M059J (cell line): ENCODE measurements around the gene APBB1IP. TPM values are rescaled to one million over a fixed set of nuclear protein-coding genes. Genes with fewer than 3 reads are reported as not detected.
A peak's percentile ranks its signal among the peaks of the same experiment; 100 is the strongest.

Source experiments
- DNase-seq: peaks from one replicate; pipeline ENCODE4 v3.0.0-alpha.2; 2012; ENCODE audit warnings: low read depth
- total RNA-seq: library from RNA; depleted of rRNA; stranded (reverse); fragments of >200 nt; shearing (Covaris generic); gene quantifications from 2 replicates; pipeline ENCODE4 v1.2.3, GENCODE V29; 2014

Gene APBB1IP
- total RNA-seq, 1 experiment from 2014 or later: 0.37 TPM

DNA sequence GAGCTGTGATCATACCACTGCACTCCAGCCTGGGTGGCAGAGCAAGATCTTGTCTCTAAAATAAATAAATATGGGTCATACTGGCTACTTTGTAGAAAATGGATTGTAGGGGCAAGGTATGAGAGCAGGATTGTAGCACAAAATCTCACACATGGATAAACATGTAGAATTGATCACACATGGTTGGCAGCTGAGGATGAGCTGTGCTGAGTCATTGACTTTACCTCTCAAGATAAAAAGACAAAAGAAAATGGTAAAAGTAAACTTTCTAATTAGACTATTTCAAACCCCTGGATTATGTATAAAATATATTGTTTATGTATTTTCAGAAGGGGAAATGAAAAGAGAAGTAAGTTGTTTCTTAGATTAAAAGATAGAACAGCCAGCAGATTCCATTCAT is 69.3 kb downstream of the APBB1IP start:
- DNase-seq: no peak

DNA sequence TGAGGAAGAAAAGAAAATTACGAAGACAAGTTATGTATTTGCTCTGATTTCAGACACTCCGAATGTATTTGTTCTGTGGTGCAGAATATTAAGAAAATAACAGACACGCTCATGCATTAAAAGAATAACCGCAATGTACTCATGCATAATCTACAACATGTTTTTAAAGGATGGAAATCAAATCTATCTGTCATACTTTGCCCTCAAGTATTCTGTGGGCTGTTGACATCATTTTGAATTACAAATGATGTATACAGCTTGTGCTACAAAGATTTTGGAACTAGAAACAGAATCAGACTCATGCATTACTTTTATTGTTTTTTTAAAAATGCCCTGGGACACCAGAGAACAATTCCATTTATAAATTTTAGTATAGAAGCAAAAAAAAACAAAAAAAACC is 69.9 kb downstream of the APBB1IP start:
- DNase-seq: no peak

DNA sequence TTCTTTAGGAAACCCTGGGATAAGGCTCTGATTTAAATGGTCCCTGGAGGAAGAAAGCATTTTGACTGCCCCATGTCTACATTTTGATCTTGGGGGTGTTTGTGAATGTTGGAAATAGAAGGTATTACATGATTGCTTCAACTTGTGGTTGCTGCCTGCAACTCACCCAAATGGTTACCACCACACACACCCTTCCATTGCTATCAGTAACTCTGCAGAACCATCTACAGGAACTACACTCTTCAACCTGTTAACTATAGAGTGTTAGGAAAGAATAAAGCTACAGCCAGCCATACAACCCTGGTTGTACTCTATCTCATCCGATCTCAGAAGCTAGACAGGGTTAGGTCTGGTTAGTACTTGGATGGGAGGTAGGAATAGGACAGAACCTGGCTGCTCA is 71.2 kb downstream of the APBB1IP start:
- DNase-seq: no peak

DNA sequence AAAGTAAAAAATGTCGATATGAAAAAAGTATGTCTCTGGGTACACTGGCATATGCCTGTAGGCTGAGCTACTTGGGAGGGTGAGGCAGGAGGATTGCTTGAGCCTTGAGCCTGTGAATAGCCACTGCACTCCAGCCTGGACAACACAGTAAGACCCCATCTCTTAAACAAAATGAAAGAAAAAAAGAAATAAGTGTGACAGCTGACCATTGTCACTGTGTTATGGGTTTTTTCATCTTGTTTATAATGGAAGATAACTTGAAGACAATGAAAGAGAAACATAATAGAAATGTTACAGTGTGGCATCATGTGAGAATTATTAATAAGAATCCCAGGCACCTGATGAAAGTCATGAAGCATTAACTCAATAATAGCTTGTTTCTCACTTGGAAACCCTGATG is 75.0 kb downstream of the APBB1IP start:
- no peak for DNase-seq

DNA sequence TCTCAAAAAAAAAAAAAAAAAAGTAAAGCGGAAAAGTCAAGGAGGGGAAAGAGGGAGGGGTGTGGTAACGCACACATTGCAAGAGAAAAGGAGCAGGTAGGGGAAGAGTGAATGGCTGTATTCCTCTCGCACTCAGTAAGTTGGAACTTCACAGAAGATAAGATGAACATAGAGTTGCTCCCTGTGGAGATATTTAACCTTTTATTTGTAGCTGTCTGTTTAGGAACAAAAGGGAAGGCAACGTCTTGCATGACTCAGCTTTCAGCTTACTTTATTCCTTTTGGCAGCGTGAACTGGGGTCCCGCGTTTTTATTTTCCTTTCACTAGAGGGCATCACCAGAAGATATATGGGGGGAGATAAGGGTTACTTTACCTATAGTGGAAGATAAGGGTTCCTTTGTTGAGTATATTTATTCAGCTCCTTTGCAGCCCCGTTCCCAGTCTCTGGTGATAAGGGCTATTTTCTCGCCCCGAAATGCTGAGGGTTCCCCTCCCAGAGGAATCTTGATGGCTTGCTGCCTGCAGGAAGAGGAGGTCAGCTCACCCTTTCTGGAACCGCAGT is 78.5 kb downstream of the APBB1IP start:
- DNase-seq: peak; percentile 11

DNA sequence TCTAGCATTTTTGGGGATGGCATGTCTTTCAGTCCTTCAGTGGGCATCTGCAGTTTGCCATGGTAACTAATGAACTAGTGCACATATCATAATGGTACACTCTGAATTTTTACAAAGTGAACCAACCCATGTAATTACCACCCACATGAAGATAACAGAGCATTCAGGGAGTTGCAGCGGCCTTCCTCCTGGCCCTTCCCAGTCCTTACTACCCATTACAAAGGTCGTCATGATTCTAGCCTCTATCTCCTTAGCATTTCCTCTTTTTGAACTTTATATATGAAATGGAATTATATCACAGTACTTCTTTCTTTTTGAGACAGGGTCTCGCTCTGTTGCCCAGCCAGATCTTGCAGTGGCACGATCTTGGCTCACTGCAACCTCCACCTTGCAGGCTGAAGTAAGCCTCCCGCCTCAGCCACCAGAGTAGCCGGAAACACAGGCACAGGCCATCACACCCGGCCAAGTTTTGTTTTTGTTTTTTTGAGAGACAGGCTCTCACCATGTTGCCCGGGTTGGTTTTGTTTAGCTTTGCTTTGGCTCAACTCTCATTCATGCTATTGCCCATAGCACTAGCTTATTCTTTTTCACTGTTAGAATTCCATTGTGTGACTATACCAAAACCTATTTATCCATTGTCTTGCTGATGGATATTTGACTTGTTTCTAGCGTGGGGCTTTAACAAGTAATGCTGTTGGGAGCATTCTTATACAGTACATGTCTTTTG is 79.2 kb downstream of the APBB1IP start:
- no peak for DNase-seq

DNA sequence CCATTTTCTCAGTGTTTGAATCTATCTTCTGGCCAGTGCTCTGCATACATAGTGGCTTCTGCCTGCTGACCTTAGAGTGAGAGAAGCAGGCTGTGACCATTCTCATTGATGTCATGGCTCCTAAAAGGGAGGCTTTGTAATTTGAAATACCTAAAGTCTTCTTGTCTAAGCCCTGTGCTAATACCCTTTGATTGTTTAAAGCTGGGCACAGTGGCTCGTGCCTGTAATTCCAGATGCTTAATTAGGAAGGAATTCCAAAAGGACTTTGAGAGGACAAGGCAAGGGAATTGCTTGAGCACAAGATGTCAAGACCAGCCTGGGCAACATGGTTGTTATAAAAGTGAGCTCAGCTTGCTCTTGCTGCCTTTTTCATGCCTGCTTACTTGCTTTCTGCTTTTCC is 81.7 kb downstream of the APBB1IP start:
- no peak for DNase-seq

DNA sequence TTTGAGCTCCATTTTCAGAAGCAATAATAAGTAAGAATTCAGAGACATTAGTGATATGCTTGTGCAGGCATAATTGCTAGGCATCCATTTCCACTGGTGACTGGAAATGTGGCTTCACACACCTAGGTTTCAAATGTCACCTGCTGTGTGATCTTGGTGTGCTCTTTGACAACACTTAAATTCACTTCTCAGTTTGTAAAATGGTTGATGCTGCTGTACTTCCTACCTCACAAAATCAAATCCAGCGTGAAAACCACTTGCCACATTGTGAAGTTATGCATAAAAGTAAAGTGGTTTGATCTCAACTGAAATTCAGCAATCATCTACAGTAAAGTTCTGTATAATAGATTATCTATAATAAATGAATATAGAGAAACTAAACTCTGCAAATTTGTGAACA is 82.4 kb downstream of the APBB1IP start:
- DNase-seq: no peak

DNA sequence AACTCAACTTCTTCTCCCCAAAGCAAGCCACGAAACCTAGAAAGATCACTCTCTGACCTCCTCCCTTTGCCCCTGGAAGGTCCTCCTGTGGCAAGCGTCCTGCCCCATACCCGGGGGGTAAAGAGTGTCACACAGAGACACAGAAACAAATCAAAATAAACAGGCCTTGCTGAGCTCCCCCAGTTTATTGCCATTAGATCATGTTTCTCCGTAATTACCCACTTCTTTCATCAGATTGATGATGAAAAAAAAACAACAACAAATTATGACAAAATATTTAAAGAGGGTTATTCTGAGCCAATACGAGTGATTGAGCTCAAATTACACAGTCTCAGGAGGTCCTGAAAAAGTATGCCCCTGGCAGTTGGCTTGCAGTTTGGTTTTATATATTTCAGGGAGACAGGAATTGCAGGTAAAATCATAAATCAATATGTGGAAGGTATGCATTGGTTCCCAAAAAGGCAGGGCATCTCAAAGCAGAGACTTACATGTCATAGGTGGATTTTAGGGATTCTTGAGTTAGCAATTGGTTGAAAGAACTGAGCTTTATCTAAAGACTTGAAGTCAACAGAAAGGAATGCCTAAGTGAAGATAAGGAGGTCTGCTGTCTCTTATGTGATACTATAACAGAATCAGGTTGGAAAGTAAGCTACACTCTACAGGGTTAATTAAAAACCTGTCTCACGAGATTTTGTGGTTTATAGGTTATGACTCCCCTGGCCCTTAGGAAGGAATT is 86.2 kb downstream of the APBB1IP start:
- DNase-seq: no peak

DNA sequence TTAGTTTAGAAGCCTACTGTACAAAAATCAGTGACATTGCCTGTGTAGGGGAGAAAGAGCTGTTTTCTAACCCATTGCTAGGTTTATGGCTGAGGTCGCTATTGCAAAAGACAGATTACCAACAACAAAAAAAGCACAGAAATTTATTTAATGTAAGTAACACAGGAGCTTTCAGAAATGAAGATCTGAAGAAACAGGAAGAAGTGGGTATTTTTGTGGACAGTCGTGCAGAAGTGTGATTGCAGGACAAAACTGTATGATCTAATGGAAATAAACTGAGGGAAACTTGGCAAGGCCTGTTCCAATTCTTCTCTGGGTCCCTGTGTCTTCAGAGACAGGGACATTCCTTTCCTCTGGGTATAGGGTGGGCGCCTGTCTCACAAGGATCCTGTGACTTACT is 87.4 kb downstream of the APBB1IP start:
- DNase-seq: no peak

DNA sequence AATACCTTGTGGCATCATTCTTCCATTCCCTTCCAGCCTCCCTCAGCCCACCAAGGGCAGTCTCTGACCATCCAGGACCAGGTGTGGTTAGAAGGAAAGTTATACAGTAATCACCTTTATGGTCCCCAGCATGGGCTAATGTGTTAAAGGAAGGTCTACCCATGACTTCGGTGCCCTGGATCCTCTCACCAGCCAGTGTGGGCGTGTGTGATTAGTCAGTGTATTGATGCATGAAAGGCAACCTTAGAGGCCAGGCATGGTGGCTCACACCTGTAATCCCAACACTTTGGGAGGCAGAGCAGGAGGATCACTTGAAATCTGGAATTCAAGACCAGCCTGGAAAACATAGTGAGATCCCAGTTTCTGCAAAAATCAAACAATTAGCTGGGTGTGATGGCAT is 88.9 kb downstream of the APBB1IP start:
- DNase-seq: no peak

DNA sequence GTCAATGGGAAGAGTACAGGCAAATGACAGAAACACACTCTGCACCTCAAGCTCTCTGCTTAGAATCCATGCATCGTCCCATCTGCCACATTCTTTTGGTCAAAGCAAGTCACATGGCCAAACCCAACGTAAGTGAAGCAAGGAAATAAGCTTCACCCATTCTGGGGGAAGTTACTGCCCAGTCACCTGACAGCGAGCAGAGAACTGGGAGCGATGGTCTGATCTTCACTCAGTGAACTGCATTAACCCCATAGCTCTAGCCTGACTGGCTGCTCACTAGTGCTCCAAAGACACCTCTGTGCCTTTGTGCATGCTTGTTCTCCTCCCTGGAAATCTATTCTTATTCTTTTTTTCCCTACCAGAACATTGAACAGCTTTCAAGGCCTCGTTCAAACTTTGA is 89.9 kb downstream of the APBB1IP start:
- no peak for DNase-seq

DNA sequence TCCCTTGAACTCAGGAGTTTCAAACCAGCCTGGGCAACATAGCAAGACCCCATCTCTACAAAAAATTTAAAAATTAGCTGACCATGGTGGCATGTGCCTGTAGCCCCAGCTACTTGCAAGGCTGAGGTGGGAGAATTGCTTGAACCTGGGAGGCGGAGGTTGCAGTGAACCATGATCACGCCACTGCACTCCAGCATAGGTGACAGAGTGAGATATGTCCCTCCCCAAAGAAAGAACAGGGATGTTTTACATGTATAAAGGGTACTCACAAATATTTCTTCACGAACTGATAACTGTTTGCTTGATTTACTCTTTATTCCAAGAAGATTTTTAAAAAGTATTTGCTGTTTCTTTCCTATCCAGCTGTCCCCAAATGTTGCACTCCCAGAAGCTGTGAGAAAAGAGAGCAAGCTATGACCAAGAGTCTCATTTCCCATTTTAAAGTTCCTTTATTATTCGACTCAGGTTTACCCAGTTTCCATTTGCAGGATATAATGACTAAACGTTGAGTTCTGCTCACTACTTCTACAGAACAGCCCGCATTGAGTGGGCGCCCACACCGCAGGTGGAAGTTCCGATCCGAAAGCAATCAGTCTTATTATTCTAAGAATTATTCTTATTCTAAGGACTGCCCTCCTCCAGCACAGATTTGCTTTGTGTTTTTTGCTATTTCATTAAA is 90.7 kb downstream of the APBB1IP start:
- DNase-seq: no peak

DNA sequence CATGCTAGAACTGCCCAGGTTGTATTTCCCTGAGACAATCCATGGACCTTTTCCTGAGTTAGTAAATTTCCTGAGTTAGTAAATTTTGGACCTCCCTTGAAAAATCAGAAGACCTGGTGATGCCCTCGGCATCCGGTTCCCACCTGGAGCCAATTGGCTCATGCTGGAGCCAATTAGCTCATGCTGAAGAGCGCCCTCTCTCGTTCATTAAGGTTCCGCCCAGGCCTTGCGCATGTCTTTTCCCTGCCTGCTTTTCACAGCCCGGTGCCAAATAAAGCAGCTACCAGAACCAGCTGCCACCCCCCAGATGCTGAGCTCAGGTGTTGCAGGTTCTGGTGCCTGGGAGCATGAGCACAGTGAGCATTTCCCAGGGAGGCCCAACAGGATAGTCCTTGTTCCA is 96.2 kb downstream of the APBB1IP start:
- DNase-seq: no peak

DNA sequence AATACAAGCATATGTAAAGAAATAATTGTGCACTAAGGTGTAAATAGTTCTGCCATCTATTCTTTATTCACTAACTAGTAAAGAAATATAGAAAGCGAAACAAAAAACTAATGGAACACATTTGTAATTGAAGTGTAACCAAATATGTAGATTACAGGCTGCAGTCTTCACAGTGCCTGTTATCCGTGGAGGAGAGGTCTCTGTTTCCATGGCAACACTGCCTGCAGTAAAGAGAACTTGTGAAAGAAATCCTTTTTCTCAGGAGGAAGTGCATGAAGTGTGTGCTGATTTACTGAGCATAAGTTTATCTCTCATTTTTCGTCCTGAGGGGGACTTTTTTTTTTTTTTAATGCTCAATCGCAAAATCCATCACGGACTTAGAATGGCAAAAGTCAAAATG is 102.5 kb downstream of the APBB1IP start:
- DNase-seq: peak; percentile 21

DNA sequence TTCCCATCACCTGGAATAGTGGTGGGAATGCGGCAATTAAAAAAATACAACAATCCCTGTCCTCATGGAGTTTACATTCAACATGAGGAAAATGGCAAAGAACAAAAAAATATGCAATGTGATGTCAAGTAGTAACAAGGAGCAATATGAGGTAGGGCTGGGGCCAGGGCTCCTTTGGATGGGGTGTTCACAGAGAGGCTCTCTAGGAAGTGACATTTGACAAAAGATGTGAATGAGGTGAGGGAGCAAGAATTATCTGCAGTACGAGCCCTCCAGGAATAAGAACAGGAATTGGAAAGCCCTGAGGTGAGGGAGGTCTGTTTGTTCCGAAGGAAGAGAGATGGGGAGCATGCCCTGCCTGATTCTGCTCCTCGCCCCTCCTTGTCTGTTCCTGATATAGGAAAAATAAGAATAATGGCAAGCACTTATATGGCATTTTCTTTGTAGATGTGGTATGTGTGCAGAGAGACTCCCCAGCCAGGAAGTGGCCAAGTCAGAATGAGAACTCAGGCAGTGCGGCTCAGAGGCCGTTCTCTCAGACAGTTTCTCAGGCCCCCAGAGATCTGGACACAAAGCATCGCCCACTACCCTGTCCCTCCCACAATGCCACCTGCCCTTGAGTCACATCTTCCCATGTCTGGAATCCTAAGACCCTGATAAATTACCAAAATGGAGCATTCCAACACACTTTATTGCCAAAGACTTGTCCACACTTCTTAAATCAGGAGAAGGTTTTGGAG is 105.6 kb downstream of the APBB1IP start:
- no peak for DNase-seq

DNA sequence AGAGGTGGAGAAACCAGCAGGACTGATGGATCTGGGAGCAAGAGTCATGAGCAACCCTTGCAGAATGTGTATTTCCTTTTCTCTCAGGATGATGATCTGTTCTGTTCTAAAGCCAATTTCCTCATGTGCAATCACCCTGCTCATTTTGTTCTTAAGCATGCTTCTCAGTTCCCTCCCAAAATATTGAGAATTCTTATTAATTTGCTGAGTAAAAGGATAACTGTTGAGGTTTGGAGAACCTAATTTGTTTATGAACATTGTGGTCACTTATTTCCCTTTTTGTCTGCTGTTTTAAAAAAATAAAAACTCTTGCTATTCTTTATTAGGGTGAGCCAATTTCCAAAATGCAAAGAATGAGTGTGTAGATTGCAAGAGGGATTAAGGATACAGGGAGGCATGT is 106.8 kb downstream of the APBB1IP start:
- no peak for DNase-seq

DNA sequence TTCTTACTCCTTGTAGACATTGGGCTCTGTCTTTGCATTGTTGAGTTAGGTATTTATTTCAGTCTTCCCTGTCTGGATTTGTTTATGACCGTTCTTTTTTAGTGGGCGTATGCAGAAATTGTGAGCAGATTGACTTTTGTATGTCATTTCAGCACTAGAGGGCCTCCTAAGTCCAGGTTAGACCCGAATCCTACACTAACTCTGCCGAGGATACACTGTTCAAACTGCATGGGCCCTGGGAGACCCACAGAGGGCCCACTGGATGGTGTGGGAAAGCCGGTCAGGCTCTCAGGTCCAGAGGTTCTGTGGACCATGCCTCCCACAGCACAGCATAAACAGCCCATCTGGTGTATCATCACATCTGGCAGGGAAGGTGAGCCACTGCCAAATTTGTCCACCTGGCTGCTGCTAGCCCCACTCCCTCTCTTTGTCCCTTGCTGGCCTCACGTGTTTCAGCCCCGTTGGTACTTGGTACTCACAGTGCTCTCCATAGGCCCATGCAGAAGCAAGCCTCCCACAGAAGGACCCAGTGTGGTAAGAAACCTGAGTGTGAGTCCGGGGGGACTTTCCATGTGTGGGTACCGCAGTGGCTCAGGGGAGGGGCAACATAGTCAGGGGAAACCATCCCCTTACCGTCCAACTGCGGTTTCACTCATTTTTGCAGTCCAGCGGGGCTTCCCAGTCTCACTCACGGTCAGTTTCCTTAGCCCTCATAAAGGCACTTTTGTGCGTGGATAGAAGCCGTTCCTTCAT is 112.8 kb downstream of the APBB1IP start:
- DNase-seq: no peak

DNA sequence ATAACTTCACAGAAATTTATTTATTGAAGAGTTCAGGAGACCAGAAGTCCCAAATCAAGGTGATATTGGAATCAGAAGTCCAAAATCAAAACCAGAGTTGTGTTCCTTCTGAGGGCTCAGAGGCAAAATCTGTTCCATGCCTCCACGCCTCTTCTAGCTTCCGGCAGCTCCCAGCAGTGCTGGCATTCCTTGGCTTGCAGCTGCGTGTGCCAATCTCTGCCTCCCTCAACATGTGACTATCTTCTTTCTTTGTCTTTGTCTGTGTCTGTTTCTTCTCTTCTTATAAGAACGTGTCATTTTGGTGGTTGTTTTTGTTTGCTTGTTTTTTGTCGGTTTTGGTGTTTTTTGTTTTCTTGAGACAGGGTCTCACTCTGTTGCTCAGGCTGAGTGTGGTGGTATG is 116.1 kb downstream of the APBB1IP start:
- DNase-seq: no peak

DNA sequence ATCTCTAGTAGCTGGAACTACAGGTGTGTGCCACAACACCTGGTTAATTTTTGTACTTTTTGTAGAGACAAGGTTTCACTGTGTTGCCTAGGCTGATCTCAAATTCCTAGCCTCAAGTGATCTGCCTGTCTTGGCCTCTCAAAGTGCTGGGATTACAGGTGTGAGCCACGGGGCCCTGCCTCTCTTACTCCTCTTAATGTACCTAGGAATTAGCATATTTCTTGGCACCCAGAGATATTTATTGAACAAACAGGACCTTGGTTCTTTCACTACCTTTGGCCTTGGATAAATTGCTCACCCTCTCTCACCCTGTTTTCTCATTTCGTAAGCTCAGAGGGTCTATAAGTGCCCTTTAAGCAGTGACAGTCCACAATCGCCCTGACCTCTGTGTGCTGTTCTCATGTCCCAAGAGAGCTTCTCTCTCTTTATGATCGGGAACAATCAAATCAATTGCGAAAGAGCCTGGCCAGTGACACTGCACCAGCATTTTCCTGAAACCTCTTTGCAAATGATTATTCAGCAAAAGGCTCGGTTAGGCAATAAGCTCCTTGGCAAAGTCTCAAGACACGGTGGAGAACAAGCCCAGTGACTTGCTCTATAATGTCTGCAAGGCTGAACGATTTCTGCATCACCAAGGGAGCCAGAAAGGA is 117.7 kb downstream of the APBB1IP start:
- DNase-seq: no peak
